ENCODE results near the gene TMEM54.

- no peak for TF ChIP-seq POLR2A (IDR thresholded peaks at IDR 0.05)
- TF ChIP-seq CTCF (IDR thresholded peaks at IDR 0.05) = no peak
These were observed 9.6 kb downstream of the TMEM54 start for GRCh38 chr1:32891630-32892029.
